OCI-LY3 (cell line): ENCODE data around the gene TCF3.

Experiments used
- H2AFZ ChIP-seq: fragments of 200-600, 300-600 bp; shearing (Covaris generic); 2 replicates; pipeline ENCODE4 v1.6.0; 2014; ENCODE audit warnings: antibody characterized with exemption, low read depth, low read length
- H3K27ac ChIP-seq: fragments of 200-600, 300-600 bp; sonication (generic); 2 replicates; pipeline ENCODE4 v1.5.1; 2014; ENCODE audit warnings: mild to moderate bottlenecking, low read length, moderate library complexity, mixed read lengths
- H3K27me3 ChIP-seq: fragments of 200-600, 300-600 bp; sonication (generic); 2 replicates; pipeline ENCODE4 v1.6.1; 2014; ENCODE audit warnings: low read depth, low read length, mixed read lengths
- H3K36me3 ChIP-seq: fragments of 200-600, 300-600 bp; sonication (generic); replicated peaks from 2 replicates; pipeline ENCODE3; 2014; ENCODE audit warnings: low read depth, low read length, mixed read lengths
- H3K4me1 ChIP-seq: fragments of 300-600, 200-600 bp; sonication (generic); 2 replicates; pipeline ENCODE4 v1.6.1; 2014; ENCODE audit warnings: low read length, mixed read lengths
- H3K4me2 ChIP-seq: fragments of 200-600, 300-600 bp; sonication (generic); 2 replicates; pipeline ENCODE4 v1.6.1; 2014; ENCODE audit warnings: low read length, mixed read lengths
- H3K4me3 ChIP-seq: fragments of 300-600, 200-600 bp; sonication (generic); 2 replicates; pipeline ENCODE4 v1.5.1; 2014; ENCODE audit warnings: antibody characterized with exemption, mild to moderate bottlenecking, low read length, moderate library complexity
- H3K79me2 ChIP-seq: fragments of 300-600, 200-600 bp; shearing (Covaris generic); 2 replicates; pipeline ENCODE4 v1.6.1; 2014; ENCODE audit warnings: mild to moderate bottlenecking, low read length, mixed read lengths
- H3K9ac ChIP-seq: fragments of 300-600, 200-600 bp; shearing (Covaris generic); 2 replicates; pipeline ENCODE4 v1.6.0; 2014; ENCODE audit warnings: mild to moderate bottlenecking, low read length, moderate library complexity
- H3K9me3 ChIP-seq: fragments of 200-600, 300-600 bp; shearing (Covaris generic); 2 replicates; pipeline ENCODE4 v1.6.1; 2014; ENCODE audit warnings: low read length, mixed read lengths; ENCODE audit not compliant: insufficient read depth
- H4K20me1 ChIP-seq: fragments of 200-600, 300-600 bp; sonication (generic); 2 replicates; pipeline ENCODE4 v1.6.1; 2016; ENCODE audit warnings: low read length, mixed read lengths; ENCODE audit not compliant: insufficient read depth
- EZH2phosphoT487 ChIP-seq: fragments of 200-600 bp; shearing (Covaris generic); IDR thresholded peaks from 2 replicates; pipeline ENCODE4 v1.6.1; 2018; ENCODE audit warnings: antibody characterized with exemption, mixed run types, low read depth
- TF ChIP-seq, protein P1 (sequence below): fragments of 200-600, 300-600 bp; sonication (generic); IDR thresholded peaks from 2 replicates; pipeline ENCODE4 v1.5.1; 2014; ENCODE audit warnings: antibody characterized with exemption, low read length, low read depth

The TCF3 gene

DNA sequence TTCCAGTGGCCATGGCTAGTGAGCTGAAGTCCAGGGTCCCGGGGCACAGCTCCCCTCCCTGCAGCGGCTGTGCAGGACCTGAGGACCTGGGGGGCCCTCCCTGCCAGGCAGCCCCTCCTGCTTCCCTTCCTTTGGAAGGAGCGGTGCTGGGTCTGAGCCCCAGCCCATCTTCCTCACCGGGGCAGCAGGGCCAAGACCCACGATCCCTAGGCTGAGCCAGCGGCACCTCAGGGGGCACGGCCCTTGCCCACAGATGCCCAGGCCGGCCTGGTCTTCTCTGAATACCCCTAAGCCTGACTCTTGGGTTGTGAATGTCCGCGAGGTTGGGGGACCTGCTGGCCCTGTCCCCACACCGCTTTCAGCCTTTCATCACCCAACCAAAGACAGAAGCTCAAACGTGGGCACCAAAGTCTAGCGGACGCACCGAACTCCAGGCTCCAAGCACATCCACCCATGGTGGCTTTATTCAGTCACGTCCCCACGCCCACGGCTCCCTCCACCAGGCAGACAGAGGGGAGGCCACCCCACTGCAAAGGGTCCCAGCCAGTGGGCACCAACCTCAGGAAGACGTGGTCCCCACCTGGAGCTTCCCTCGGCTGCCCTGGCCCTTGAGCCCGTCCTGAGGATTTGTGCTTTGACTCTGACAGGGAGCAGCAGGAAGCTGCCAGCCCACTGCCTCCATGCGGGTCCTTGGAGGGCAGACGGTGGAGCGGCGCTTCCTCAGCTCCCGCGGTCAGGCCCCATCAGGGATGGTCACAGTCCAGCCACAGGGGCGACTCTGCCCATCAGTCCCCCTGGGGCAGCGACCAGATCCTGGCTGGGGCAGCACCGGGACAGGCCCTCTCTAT is 75.9 kb downstream of the TCF3 start:
- Histone ChIP-seq H3K9ac (no peak overlapping the region), H3K9me3 (no peaks in the 10 kb centered on the region), H3K4me3 (no peak overlapping the region), H3K36me3 (peaks cover 33% of the 10 kb centered on the region), H3K27ac (no peak overlapping the region), H3K79me2 (no peaks in the 10 kb centered on the region), H3K4me2 (no peak overlapping the region), H3K27me3 (no peaks in the 10 kb centered on the region), H4K20me1 (no peaks in the 10 kb centered on the region), H3K4me1 (no peaks in the 10 kb centered on the region), H2AFZ (no peak overlapping the region)
- TF ChIP-seq EZH2phosphoT487: no peak
- TF ChIP-seq, protein P1, sequence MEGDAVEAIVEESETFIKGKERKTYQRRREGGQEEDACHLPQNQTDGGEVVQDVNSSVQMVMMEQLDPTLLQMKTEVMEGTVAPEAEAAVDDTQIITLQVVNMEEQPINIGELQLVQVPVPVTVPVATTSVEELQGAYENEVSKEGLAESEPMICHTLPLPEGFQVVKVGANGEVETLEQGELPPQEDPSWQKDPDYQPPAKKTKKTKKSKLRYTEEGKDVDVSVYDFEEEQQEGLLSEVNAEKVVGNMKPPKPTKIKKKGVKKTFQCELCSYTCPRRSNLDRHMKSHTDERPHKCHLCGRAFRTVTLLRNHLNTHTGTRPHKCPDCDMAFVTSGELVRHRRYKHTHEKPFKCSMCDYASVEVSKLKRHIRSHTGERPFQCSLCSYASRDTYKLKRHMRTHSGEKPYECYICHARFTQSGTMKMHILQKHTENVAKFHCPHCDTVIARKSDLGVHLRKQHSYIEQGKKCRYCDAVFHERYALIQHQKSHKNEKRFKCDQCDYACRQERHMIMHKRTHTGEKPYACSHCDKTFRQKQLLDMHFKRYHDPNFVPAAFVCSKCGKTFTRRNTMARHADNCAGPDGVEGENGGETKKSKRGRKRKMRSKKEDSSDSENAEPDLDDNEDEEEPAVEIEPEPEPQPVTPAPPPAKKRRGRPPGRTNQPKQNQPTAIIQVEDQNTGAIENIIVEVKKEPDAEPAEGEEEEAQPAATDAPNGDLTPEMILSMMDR: no peak

DNA sequence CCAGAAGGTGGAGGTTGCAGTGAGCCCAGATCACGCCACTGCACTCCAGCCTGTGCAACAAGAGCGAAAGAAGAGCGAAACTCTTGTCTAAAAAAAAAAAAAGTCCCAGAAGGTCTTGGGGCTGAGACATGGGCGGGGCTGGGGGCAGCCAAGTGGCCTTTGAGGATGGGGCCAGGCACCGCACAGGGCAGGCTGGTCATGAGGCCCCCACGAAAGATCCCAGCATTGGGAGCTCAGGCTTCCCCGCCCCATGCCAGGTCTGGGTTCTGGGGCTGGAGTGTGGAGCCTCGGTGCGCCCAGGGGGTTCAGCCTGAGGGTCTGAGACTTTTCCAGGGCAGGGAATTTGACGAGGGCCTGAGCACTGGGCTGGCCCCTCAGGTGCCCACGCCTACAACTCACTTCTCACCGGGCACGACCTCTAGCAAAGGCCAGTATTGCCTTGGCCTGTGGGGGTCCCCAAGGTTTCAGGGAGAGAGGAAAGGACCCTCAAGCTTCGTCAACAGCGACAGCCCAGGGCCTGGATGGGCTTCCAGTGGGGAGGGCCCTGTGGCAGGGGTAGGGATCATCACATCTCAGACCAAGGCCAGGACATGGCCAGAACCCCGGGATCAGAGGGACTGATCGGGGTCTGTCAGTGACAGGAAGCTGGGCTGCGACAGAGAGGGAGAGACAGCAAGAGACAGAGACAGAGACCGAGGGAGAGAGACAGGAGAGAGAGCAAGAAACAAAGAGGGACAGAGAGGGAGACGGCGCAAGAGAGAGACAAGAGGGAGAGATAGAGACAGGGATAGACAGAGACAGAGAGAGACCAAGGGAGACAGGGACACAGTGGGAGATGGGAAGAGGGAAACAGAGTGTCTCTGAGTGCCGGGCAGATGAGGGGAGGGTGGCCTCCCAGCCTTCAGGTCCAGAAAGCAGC is 76.8 kb downstream of the TCF3 start:
- H3K36me3 ChIP-seq: peaks cover 24% of the 10 kb centered on the region
- TF ChIP-seq EZH2phosphoT487: no peak
- TF ChIP-seq, protein P1: no peak
- H3K9me3 ChIP-seq: no peaks in the 10 kb centered on the region
- no peak overlapping the region for H3K4me3 ChIP-seq
- no peaks in the 10 kb centered on the region for H4K20me1 ChIP-seq
- H3K27ac ChIP-seq: no peak overlapping the region
- no peak overlapping the region for H3K9ac ChIP-seq
- H3K4me2 ChIP-seq: no peak overlapping the region
- H3K27me3 ChIP-seq: no peaks in the 10 kb centered on the region
- H3K79me2 ChIP-seq: no peaks in the 10 kb centered on the region
- H2AFZ ChIP-seq: no peak overlapping the region
- no peaks in the 10 kb centered on the region for H3K4me1 ChIP-seq

DNA sequence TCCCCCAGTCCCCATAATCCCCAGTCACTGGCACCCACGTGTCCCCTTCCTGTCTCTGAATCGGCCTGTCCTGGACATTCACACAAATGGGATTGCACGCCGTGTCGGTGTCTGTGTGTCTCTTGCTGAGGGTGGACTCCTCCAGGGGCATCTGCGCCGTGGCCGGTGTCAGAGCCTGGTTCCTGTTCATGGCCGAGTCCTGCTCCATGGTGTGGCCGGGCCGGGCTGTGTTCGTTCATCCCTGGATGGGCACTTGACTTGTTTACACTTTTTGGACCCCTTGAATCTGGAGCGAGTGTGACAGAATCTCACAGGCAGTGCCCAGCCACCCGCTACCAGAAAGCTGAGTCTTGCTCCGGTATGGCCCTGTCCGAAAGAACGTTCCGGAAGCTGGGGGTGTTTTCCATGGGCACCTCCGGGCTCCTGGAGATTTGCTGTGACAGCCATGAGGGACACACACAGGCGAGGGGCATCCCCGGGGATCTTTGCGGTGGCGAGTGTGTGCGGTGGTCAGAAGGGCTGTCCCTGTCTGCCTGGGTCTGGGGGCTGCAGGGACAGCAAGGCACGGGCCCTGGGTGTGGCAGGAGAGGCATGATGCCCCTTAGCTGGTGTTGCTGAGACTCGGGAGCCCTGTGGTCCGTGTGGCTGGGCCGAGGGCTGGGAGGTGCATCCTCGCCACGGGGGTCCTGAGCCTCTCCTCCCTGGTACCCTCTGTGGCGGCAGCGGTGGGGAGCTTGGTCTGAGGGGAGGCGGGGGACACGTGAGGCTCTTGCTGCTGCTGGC is 77.9 kb downstream of the TCF3 start:
- Histone ChIP-seq H3K4me1 (no peaks in the 10 kb centered on the region), H3K4me2 (no peak overlapping the region), H2AFZ (no peak overlapping the region), H3K27me3 (no peaks in the 10 kb centered on the region), H3K4me3 (no peak overlapping the region), H3K9ac (no peak overlapping the region), H3K79me2 (no peaks in the 10 kb centered on the region), H4K20me1 (no peaks in the 10 kb centered on the region), H3K36me3 (peaks cover 14% of the 10 kb centered on the region), H3K9me3 (no peaks in the 10 kb centered on the region), H3K27ac (no peak overlapping the region)
- TF ChIP-seq EZH2phosphoT487: no peak
- TF ChIP-seq, protein P1: no peak

DNA sequence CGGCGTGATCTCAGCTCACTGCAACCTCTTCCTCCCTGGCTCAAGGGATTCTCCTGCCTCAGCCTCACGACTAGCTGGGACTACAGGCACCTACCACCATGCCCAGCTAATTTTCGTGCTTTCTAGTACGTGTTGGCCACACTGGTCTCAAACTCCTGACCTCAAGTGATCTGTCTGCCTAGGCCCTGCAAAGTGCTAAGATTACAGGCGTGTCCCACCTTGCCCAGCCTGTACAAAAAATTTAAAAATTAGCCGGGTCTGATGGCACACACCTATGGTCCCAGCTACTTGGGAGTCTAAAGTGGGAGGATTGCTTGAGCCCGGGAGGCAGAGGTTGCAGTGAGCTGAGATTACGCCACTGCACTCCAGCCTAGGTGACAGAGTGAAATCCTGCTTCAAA is 79.6 kb downstream of the TCF3 start:
- Histone ChIP-seq H3K36me3 (peaks cover 3% of the 10 kb centered on the region), H3K4me2 (no peak overlapping the region), H3K79me2 (no peaks in the 10 kb centered on the region), H3K9me3 (no peaks in the 10 kb centered on the region), H4K20me1 (no peaks in the 10 kb centered on the region), H3K27ac (no peak overlapping the region), H3K9ac (no peak overlapping the region), H3K4me3 (no peak overlapping the region), H2AFZ (no peak overlapping the region), H3K27me3 (no peaks in the 10 kb centered on the region), H3K4me1 (no peaks in the 10 kb centered on the region)
- TF ChIP-seq, protein P1: no peak
- TF ChIP-seq EZH2phosphoT487: no peak
